Measurements from ENCODE around the gene GMPS.

The GMPS gene

DNA sequence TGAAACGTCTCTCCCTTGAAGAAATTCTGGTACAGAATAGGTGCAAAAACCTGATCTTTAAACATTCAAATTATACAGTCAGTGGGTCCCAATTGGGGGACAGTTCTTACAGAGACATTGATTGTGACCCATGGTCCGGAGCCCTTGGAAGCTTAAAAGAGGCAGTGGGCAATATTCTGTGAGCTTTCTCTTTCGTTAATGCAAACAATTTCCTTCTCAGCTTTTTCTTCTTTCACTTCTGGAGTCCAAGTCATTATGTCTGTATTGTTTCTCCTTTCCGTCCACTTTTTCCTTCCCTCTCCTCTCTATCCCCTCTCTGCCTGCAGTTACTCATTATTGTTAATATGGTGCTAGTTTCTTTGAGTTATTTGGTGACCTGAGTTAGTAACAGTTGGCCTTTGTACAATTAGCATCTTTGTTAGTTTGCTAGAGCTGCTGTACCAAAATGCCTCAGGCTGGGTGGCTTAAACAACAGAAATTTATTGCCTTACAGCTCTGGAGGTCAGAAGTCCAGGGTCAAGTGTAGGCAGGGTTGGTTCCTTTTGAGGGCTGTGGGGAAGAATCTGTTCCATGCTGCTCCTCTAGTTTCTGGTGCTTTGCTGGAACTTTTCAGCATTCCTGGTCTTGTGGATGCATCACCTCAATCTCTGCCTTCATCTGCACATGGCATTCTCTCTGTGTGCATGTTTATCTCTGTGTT lies 102.6 kb downstream of the GMPS start:
- TF ChIP-seq, protein P1, sequence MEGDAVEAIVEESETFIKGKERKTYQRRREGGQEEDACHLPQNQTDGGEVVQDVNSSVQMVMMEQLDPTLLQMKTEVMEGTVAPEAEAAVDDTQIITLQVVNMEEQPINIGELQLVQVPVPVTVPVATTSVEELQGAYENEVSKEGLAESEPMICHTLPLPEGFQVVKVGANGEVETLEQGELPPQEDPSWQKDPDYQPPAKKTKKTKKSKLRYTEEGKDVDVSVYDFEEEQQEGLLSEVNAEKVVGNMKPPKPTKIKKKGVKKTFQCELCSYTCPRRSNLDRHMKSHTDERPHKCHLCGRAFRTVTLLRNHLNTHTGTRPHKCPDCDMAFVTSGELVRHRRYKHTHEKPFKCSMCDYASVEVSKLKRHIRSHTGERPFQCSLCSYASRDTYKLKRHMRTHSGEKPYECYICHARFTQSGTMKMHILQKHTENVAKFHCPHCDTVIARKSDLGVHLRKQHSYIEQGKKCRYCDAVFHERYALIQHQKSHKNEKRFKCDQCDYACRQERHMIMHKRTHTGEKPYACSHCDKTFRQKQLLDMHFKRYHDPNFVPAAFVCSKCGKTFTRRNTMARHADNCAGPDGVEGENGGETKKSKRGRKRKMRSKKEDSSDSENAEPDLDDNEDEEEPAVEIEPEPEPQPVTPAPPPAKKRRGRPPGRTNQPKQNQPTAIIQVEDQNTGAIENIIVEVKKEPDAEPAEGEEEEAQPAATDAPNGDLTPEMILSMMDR (IDR thresholded peaks at IDR 0.05; ENCODE audit: insufficient read depth, low read length): no peak
- TF ChIP-seq POLR2AphosphoS5 (IDR thresholded peaks at IDR 0.05; ENCODE audit: low read depth) (no peak), SPI1 (IDR thresholded peaks at IDR 0.05; ENCODE audit: borderline replicate concordance, low read depth) (no peak), GABPA (IDR thresholded peaks at IDR 0.05; ENCODE audit: low read depth) (no peak)
- TF ChIP-seq, protein P2, sequence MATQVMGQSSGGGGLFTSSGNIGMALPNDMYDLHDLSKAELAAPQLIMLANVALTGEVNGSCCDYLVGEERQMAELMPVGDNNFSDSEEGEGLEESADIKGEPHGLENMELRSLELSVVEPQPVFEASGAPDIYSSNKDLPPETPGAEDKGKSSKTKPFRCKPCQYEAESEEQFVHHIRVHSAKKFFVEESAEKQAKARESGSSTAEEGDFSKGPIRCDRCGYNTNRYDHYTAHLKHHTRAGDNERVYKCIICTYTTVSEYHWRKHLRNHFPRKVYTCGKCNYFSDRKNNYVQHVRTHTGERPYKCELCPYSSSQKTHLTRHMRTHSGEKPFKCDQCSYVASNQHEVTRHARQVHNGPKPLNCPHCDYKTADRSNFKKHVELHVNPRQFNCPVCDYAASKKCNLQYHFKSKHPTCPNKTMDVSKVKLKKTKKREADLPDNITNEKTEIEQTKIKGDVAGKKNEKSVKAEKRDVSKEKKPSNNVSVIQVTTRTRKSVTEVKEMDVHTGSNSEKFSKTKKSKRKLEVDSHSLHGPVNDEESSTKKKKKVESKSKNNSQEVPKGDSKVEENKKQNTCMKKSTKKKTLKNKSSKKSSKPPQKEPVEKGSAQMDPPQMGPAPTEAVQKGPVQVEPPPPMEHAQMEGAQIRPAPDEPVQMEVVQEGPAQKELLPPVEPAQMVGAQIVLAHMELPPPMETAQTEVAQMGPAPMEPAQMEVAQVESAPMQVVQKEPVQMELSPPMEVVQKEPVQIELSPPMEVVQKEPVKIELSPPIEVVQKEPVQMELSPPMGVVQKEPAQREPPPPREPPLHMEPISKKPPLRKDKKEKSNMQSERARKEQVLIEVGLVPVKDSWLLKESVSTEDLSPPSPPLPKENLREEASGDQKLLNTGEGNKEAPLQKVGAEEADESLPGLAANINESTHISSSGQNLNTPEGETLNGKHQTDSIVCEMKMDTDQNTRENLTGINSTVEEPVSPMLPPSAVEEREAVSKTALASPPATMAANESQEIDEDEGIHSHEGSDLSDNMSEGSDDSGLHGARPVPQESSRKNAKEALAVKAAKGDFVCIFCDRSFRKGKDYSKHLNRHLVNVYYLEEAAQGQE (IDR thresholded peaks at IDR 0.05; ENCODE audit: insufficient replicate concordance, low read depth): no peak
- Histone ChIP-seq H3K27ac (replicated peaks) (no peak overlapping the region), H3K4me3 (replicated peaks; ENCODE audit: insufficient read depth, low read length) (no peak overlapping the region), H3K27me3 (ENCODE audit: insufficient read depth, poor library complexity, severe bottlenecking) (no peaks in the 10 kb centered on the region)
- no peak for DNase-seq (ENCODE audit: low read depth in 1 of 2, low spot score in 1 of 2)

DNA sequence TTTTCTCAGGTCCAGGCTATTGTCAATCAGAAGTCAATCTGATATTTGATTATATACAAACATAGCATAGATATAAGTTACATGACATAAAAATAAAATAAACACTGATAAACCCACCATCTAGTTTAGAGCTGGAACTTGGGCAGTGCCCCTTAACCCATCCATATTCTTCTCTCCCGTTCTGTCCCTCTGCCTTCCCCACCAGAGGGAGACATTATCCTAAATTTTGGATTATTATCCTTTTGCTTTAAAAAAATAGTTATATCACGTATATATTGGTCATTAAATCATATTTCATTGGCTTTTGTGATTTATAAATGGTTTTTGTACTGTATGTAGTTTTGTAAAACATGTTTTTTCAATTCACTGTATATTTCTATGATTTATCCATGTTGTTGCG lies 107.9 kb downstream of the GMPS start:
- H3K4me3 ChIP-seq (replicated peaks; ENCODE audit: insufficient read depth, low read length): no peak overlapping the region
- H3K27ac ChIP-seq (replicated peaks): no peak overlapping the region
- no peak for DNase-seq (ENCODE audit: low read depth in 1 of 2, low spot score in 1 of 2)
- H3K27me3 ChIP-seq (ENCODE audit: insufficient read depth, poor library complexity, severe bottlenecking): no peaks in the 10 kb centered on the region
- TF ChIP-seq, protein P1 (IDR thresholded peaks at IDR 0.05; ENCODE audit: insufficient read depth, low read length): no peak
- TF ChIP-seq SPI1 (IDR thresholded peaks at IDR 0.05; ENCODE audit: borderline replicate concordance, low read depth): no peak
- no peak for TF ChIP-seq GABPA (IDR thresholded peaks at IDR 0.05; ENCODE audit: low read depth)
- TF ChIP-seq, protein P2 (IDR thresholded peaks at IDR 0.05; ENCODE audit: insufficient replicate concordance, low read depth): no peak
- TF ChIP-seq POLR2AphosphoS5 (IDR thresholded peaks at IDR 0.05; ENCODE audit: low read depth): no peak

DNA sequence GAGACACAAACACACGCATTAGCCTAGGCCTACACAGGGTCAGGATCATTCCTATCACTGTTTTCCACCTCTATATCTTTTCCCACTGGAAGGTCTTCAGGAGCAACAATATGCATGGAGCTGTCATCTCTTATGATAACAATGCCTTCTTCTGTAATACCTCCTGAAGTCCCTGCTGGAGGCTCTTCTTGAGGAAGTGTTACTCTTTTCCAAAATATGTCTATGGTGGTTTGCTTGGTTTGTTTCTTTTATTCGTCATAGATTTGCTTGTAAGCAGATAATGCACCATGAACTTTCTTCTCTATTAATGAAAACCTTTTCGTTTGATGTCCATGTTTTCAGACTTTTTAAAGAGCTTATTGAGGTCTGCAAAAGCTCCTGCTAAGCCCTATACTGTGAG lies 109.3 kb downstream of the GMPS start:
- DNase-seq (ENCODE audit: low read depth in 1 of 2, low spot score in 1 of 2): no peak
- TF ChIP-seq POLR2AphosphoS5 (IDR thresholded peaks at IDR 0.05; ENCODE audit: low read depth) (no peak), SPI1 (IDR thresholded peaks at IDR 0.05; ENCODE audit: borderline replicate concordance, low read depth) (no peak), GABPA (IDR thresholded peaks at IDR 0.05; ENCODE audit: low read depth) (no peak)
- TF ChIP-seq, protein P1 (IDR thresholded peaks at IDR 0.05; ENCODE audit: insufficient read depth, low read length): no peak
- TF ChIP-seq, protein P2 (IDR thresholded peaks at IDR 0.05; ENCODE audit: insufficient replicate concordance, low read depth): no peak
- no peaks in the 10 kb centered on the region for H3K27me3 ChIP-seq (ENCODE audit: insufficient read depth, poor library complexity, severe bottlenecking)
- no peak overlapping the region for H3K27ac ChIP-seq (replicated peaks)
- no peak overlapping the region for H3K4me3 ChIP-seq (replicated peaks; ENCODE audit: insufficient read depth, low read length)
